AG09309 (cell line): Measurements from ENCODE around the gene SUGCT.

Source experiments
- DNase-seq: peaks from one replicate; pipeline ENCODE4 v3.0.0-alpha.2; 2010; ENCODE audit warnings: low read depth
- H3K4me3 ChIP-seq: 2 replicates; pipeline ENCODE4 v1.5.1; 2011; ENCODE audit warnings: mild to moderate bottlenecking, low read depth, low read length, moderate library complexity; ENCODE audit not compliant: control insufficient read depth
- TF ChIP-seq, protein P1 (sequence below): IDR thresholded peaks from 2 replicates; pipeline ENCODE4 v1.5.1; 2011; ENCODE audit warnings: mild to moderate bottlenecking, low read depth, low read length, inconsistent platforms; ENCODE audit not compliant: insufficient read depth, control insufficient read depth; ENCODE audit errors: missing control alignments

Gene SUGCT

DNA sequence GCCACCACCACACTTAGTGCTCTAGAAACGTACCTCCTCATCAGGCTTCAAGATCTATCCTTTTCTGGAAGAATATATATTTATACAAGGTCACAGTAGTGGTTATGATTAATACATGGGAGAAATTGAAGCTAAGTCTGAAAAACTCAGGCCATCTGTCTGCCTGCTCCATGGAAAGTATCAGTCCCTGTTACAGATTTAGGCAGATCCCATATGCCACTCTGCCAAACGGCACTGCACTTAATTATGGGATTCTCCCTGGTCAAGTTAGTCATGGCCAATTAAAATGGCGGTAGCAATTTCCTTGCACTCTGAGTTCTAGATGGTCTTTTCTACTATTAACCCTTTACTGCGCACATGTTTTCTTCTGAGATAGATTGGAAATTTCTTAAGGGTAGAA is 740.0 kb downstream of the SUGCT start:
- DNase-seq: no peak
- TF ChIP-seq, protein P1, sequence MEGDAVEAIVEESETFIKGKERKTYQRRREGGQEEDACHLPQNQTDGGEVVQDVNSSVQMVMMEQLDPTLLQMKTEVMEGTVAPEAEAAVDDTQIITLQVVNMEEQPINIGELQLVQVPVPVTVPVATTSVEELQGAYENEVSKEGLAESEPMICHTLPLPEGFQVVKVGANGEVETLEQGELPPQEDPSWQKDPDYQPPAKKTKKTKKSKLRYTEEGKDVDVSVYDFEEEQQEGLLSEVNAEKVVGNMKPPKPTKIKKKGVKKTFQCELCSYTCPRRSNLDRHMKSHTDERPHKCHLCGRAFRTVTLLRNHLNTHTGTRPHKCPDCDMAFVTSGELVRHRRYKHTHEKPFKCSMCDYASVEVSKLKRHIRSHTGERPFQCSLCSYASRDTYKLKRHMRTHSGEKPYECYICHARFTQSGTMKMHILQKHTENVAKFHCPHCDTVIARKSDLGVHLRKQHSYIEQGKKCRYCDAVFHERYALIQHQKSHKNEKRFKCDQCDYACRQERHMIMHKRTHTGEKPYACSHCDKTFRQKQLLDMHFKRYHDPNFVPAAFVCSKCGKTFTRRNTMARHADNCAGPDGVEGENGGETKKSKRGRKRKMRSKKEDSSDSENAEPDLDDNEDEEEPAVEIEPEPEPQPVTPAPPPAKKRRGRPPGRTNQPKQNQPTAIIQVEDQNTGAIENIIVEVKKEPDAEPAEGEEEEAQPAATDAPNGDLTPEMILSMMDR: no peak
- no peak overlapping the region for H3K4me3 ChIP-seq

DNA sequence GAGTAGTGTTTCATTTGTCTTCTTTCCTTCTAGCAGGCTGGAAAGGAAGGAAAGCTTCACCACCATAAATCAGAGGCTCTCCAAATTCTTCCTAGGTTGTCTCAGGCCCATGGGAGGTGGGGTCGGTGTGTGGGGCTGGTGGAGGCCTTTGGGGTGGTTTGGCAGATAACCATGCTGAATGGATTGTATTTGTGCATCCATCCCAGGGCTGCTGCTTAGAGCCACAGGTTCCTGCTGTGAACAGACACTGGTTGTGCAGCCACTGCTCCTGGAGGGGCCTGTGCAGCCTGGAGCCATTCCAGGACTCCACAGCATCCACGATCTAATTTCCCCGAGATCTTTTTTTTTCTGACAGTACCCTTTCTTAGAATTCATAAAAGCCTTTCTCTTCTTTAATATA is 741.8 kb downstream of the SUGCT start:
- TF ChIP-seq, protein P1: no peak
- no peak overlapping the region for H3K4me3 ChIP-seq
- DNase-seq: no peak

DNA sequence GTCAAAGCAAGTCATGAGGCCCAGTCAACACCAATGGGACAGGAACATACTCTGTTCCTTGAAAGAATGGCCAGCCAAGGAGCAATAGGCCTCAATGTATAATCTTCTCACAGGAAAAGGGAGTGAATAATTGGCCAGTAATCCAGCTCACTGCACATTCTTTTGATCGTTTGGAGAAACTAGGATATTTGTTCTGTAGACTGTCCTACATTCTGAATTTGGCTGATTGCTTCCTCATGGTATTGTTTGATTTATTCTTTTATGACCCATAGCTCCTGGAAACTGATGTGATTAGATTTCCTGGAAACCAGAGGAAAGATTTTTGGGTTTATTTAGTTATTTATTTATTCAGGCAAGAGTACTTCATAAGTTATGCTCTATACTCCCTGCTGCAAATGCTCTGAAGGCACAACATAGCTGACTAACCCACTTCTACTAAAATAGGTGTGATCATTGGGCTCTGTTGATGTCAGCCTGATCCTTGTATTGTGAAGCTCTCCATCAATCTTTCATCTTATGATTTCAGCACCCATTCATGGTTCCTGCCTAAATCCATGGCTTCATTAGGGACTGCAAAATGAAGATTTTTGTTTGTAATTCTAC is 745.2 kb downstream of the SUGCT start:
- TF ChIP-seq, protein P1: no peak
- H3K4me3 ChIP-seq: no peak overlapping the region
- DNase-seq: peak; percentile 21

DNA sequence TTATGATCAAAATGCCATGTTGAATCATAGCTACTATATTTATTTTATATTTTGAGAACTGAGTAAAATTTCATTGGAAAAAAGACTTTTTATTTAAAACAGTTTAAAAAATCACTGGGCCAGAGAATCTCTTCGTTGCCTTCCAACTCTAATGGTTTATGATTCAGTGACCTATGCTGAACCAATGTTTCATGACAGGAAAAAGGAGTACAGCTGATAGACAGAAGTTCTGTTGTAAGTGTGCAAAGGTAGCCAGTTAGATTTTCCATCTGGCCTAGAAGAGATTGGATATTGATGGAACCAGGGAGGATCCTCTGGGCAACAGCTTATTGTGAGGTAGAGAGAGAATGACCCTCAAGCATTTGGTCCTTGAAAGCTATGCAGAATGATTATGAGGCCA is 745.8 kb downstream of the SUGCT start:
- TF ChIP-seq, protein P1: no peak
- DNase-seq: peak; percentile 16
- H3K4me3 ChIP-seq: no peak overlapping the region

DNA sequence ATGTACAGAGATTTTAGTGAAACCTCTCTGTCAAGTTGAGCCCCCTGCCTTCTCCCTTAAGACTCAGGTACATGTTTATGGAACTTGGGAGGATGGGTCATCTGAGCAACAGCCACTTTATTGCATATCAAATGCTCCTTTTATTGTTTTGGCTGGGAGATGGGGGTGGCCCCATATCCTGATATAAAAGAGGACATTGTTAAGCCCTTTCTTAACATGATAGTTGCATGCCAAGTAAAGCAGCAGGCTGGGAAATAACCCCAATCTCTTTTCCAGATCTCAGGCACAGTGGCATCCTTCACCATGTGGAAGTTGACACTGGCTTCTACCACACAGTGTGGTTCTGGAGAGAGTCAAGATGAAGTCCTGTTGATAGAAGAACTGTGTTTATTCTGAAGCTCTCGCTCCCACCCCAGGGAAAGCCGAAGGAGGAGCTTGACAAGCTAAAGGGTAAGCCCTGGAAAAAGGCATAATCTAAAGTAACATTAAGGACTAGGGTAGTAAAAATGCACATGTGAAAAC is 746.7 kb downstream of the SUGCT start:
- H3K4me3 ChIP-seq: no peak overlapping the region
- TF ChIP-seq, protein P1: no peak
- DNase-seq: no peak

DNA sequence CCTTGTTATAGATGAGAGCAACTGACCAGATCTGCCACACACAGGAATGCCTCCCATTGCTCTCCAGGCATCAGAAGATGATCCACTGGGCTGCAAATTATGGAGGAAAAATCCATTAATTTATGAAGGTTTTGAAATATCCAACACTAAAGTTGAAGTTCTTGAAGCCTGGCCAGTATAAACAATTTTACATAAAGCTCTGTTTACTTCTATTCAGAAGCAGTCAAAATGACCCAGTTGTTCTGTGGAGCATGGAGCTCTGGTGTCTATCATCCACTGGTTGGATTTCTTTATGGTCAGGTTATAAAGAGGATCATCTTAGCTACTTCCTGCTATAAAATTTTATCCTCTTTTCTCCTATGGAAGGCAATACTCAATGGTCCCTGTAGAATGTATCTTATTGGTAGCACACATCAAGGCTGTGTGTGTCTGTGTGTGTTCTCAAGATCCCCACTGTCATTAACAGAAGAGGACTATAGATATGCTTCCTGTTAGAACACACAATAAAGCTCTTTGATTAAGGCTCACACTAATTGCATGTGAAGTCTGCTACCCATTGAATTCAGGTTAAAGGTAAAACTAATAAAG is 747.4 kb downstream of the SUGCT start:
- DNase-seq: no peak
- H3K4me3 ChIP-seq: no peak overlapping the region
- TF ChIP-seq, protein P1: no peak
